ENCODE data around the gene CD7.

GRCh38 chr17:82314727-82315605, 2.4 kb downstream of the CD7 start:
- no peak for TF ChIP-seq GATA3 (IDR thresholded peaks at IDR 0.05; ENCODE audit: low read depth, low read length)
- TF ChIP-seq GATA2 (IDR thresholded peaks at IDR 0.05; ENCODE audit: low read depth, low read length) = no peak

Data from SH-SY5Y (cell line).